Liver (tissue), 3 donors: ENCODE data around the gene ADGRF1.
"Not testable (repeated sequence)": the region's sequence is repeated elsewhere in the genome, so short reads cannot be mapped to it uniquely, and the experiment has no call there.

Source experiments
- ATF3 ChIP-seq: IDR thresholded peaks from 2 replicates; pipeline ENCODE4 v1.6.1; 2016; ENCODE audit warnings: antibody characterized with exemption
- CTCF ChIP-seq: fragments of 150-350 bp; IDR thresholded peaks from 2 replicates; pipeline ENCODE4 v1.5.1; 2017; ENCODE audit warnings: improper control_type of control experiment, low read depth, low read length; ENCODE audit not compliant: missing input control
- EGR1 ChIP-seq, 2 donors: IDR thresholded peaks; 2 replicates each; pipeline ENCODE4 v1.6.1; 2016 to 2018; ENCODE audit warnings: antibody characterized with exemption in 2 of 2, low read depth in 2 of 2
- GABPA ChIP-seq, 2 donors: IDR thresholded peaks in 1 of 2; conservative IDR thresholded peaks in 1 of 2; 2 replicates each; pipeline ENCODE4 v1.6.1; 2016; ENCODE audit warnings: antibody characterized with exemption in 2 of 2, mild to moderate bottlenecking in 1 of 2, moderate library complexity in 1 of 2
- JUND ChIP-seq, 2 donors: IDR thresholded peaks; 2 replicates each; pipeline ENCODE4 v1.6.1; 2016; ENCODE audit warnings: antibody characterized with exemption in 2 of 2
- RAD21 ChIP-seq, 2 donors: IDR thresholded peaks; 2 replicates each; pipeline ENCODE4 v1.6.1; 2016; ENCODE audit warnings: antibody characterized with exemption in 2 of 2, mild to moderate bottlenecking in 2 of 2
- REST ChIP-seq: IDR thresholded peaks from 2 replicates; pipeline ENCODE4 v1.6.1; 2016; ENCODE audit warnings: antibody characterized with exemption, mild to moderate bottlenecking
- TAF1 ChIP-seq: conservative IDR thresholded peaks from 2 replicates; pipeline ENCODE4 v1.6.1; 2016; ENCODE audit warnings: antibody characterized with exemption, mild to moderate bottlenecking
- donor health status: healthy.
- donor health status: healthy.

- TF ChIP-seq CTCF; TAF1; RAD21 (IDR thresholded peaks at IDR 0.05); REST; EGR1 (IDR thresholded peaks at IDR 0.05; ENCODE audit: low read depth in 2 of 2); ATF3; GABPA (IDR thresholded peaks at IDR 0.05 in 1 of 2, conservative IDR thresholded peaks at IDR 0.05 in 1 of 2); JUND (IDR thresholded peaks at IDR 0.05): not testable (repeated sequence)
These were observed 12.2 kb upstream of the ADGRF1 start for GRCh38 chr6:47054302-47054701.
